H1 (cell line): ENCODE measurements around the gene WDR33. TPM values are rescaled to one million over a fixed set of nuclear protein-coding genes. Genes with fewer than 3 reads are reported as not detected.

Experiments used
- CTCF ChIA-PET: fragments of 300-600 bp; sonication (Branson Sonifier 250); formaldehyde crosslinking; loops from one replicate; lab custom pipeline; 2021; ENCODE audit not compliant: partially characterized antibody; lab: Charles Lee
- POLR2A ChIA-PET: fragments of 300-600 bp; sonication (Branson Sonifier 250); formaldehyde crosslinking; loops from one replicate; lab custom pipeline; 2021; ENCODE audit warnings: inconsistent platforms; ENCODE audit not compliant: partially characterized antibody; lab: Charles Lee
- DNase-seq, 2 experiments: peaks; one replicate each; pipeline versions ENCODE4 v3.0.0 to v3.0.0-alpha.2; 2010 to 2022; ENCODE audit warnings: low spot score in 2 of 2, low read depth in 1 of 2, mixed read lengths in 1 of 2
- FAIRE-seq: peaks from 2 replicates; lab custom pipeline; 2011; peaks lifted over from hg19 to GRCh38; lab: Jason Lieb, UNC
- H2AFZ ChIP-seq: 2 replicates; pipeline ENCODE4 v1.8.1; 2012; ENCODE audit warnings: low read length, inconsistent platforms
- H2AK5ac ChIP-seq: 2 replicates; pipeline ENCODE4 v1.6.1; 2013; ENCODE audit warnings: low read depth, low read length
- H2BK120ac ChIP-seq: replicated peaks from 2 replicates; pipeline ENCODE3; 2013; ENCODE audit warnings: low read depth, low read length, inconsistent platforms
- H2BK12ac ChIP-seq: 2 replicates; pipeline ENCODE4 v1.6.1; 2013; ENCODE audit warnings: low read depth, low read length
- H2BK15ac ChIP-seq: 2 replicates; pipeline ENCODE4 v1.6.1; 2013; ENCODE audit warnings: low read length
- H2BK20ac ChIP-seq: 2 replicates; pipeline ENCODE4 v1.6.1; 2013; ENCODE audit warnings: low read length
- H2BK5ac ChIP-seq: 2 replicates; pipeline ENCODE4 v1.6.1; 2013; ENCODE audit warnings: low read depth, low read length
- H3K14ac ChIP-seq: 2 replicates; pipeline ENCODE4 v1.6.1; 2013; ENCODE audit warnings: inconsistent platforms; ENCODE audit not compliant: insufficient read length
- H3K18ac ChIP-seq: 2 replicates; pipeline ENCODE4 v1.6.1; 2013; ENCODE audit warnings: low read length; ENCODE audit errors: extremely low read depth
- H3K23ac ChIP-seq: 2 replicates; pipeline ENCODE4 v1.6.1; 2013; ENCODE audit warnings: inconsistent platforms; ENCODE audit not compliant: insufficient read length
- H3K23me2 ChIP-seq: 2 replicates; pipeline ENCODE4 v1.6.1; 2013; ENCODE audit warnings: low read depth, low read length
- H3K27ac ChIP-seq: 2 replicates; pipeline ENCODE4 v1.6.1; 2011; ENCODE audit warnings: low read depth, low read length, inconsistent platforms
- H3K27me3 ChIP-seq, 4 experiments: replicated peaks in 1 of 4; 1 replicate in 1 of 4; 2 replicates in 3 of 4; pipeline versions ENCODE4 v1.6.1 to v1.8.1; 2011 to 2013; ENCODE audit warnings: low read length in 3 of 4, mild to moderate bottlenecking in 3 of 4, inconsistent platforms in 2 of 4, mixed read lengths in 2 of 4, moderate library complexity in 1 of 4; ENCODE audit not compliant: control insufficient read depth in 3 of 4, insufficient read depth in 3 of 4; ENCODE audit errors: extremely low read depth in 1 of 4
- H3K36me3 ChIP-seq, 4 experiments: 2 replicates each; pipeline versions ENCODE4 v1.6.1 to v1.8.1; 2011 to 2013; ENCODE audit warnings: mild to moderate bottlenecking in 4 of 4, low read length in 3 of 4, moderate library complexity in 2 of 4, control low read depth in 1 of 4, inconsistent platforms in 1 of 4; ENCODE audit not compliant: insufficient read depth in 4 of 4, control insufficient read depth in 2 of 4
- H3K4ac ChIP-seq: replicated peaks from 2 replicates; pipeline ENCODE3; 2013; ENCODE audit warnings: low read length, low read depth, mixed read lengths, inconsistent platforms; ENCODE audit not compliant: insufficient read length
- H3K4me1 ChIP-seq, 4 experiments: replicated peaks in 1 of 4; 1 replicate in 1 of 4; 2 replicates in 3 of 4; pipeline versions ENCODE4 v1.6.1 to v1.8.1; 2011 to 2013; ENCODE audit warnings: low read length in 3 of 4, inconsistent platforms in 2 of 4, mixed read lengths in 1 of 4; ENCODE audit not compliant: insufficient read depth in 4 of 4, control insufficient read depth in 3 of 4
- H3K4me2 ChIP-seq, 2 experiments: 2 replicates each; pipeline versions ENCODE4 v1.6.1 to v1.8.1; 2011 to 2013; ENCODE audit warnings: low read depth in 2 of 2, low read length in 2 of 2, control low read depth in 1 of 2, inconsistent platforms in 1 of 2, mild to moderate bottlenecking in 1 of 2; ENCODE audit not compliant: insufficient read depth in 1 of 2
- H3K4me3 ChIP-seq, 4 experiments: fragments of 200-600, 300-600 bp in 1 of 4; sonication (generic), shearing (Covaris generic), sonication (Bioruptor Twin) in 1 of 4; 2 replicates each; pipeline versions ENCODE4 v1.5.1 to v1.8.1; 2011 to 2016; ENCODE audit warnings: low read length in 4 of 4, low read depth in 3 of 4, control low read depth in 2 of 4, inconsistent platforms in 2 of 4, mild to moderate bottlenecking in 2 of 4, mixed read lengths in 1 of 4, moderate library complexity in 1 of 4; ENCODE audit not compliant: insufficient read depth in 2 of 4; ENCODE audit errors: extremely low read depth in 1 of 4
- H3K56ac ChIP-seq: replicated peaks from 2 replicates; pipeline ENCODE3; 2013; ENCODE audit warnings: low read depth, mild to moderate bottlenecking, mixed read lengths, low read length, inconsistent platforms; ENCODE audit not compliant: insufficient read length
- H3K79me1 ChIP-seq: 2 replicates; pipeline ENCODE4 v1.6.1; 2013; ENCODE audit warnings: low read depth, low read length, control low read depth
- H3K79me2 ChIP-seq, 2 experiments: 2 replicates each; pipeline versions ENCODE4 v1.6.1 to v1.8.1; 2012 to 2013; ENCODE audit warnings: low read length in 2 of 2, mild to moderate bottlenecking in 2 of 2, inconsistent platforms in 1 of 2; ENCODE audit not compliant: insufficient read depth in 2 of 2, control insufficient read depth in 1 of 2
- H3K9ac ChIP-seq, 4 experiments: replicated peaks in 1 of 4; 1 replicate in 1 of 4; 2 replicates in 3 of 4; pipeline versions ENCODE4 v1.6.1 to v1.8.1; 2011 to 2013; ENCODE audit warnings: low read depth in 3 of 4, low read length in 3 of 4, control low read depth in 2 of 4, mild to moderate bottlenecking in 2 of 4, moderate library complexity in 2 of 4, inconsistent platforms in 1 of 4; ENCODE audit errors: extremely low read depth in 1 of 4
- H3K9me3 ChIP-seq, 2 experiments: 2 replicates each; pipeline versions ENCODE4 v1.6.1 to v1.8.1; 2012 to 2013; ENCODE audit warnings: mild to moderate bottlenecking in 2 of 2, moderate library complexity in 2 of 2, control low read depth in 1 of 2, inconsistent platforms in 1 of 2, low read depth in 1 of 2, low read length in 1 of 2, mixed read lengths in 1 of 2; ENCODE audit not compliant: insufficient read depth in 2 of 2
- H4K20me1 ChIP-seq, 2 experiments: replicated peaks in 1 of 2; 2 replicates each; pipeline versions ENCODE3 to v1.8.1; 2011 to 2013; ENCODE audit warnings: inconsistent platforms in 2 of 2, low read length in 2 of 2, mild to moderate bottlenecking in 1 of 2; ENCODE audit not compliant: insufficient read depth in 2 of 2, control insufficient read depth in 1 of 2
- H4K5ac ChIP-seq: 2 replicates; pipeline ENCODE4 v1.6.1; 2013; ENCODE audit warnings: low read length, low read depth, mixed read lengths, inconsistent platforms; ENCODE audit not compliant: insufficient read length
- H4K8ac ChIP-seq: 2 replicates; pipeline ENCODE4 v1.8.0; 2013; ENCODE audit warnings: mild to moderate bottlenecking, moderate library complexity, low read length, inconsistent platforms; ENCODE audit not compliant: insufficient read depth; ENCODE audit errors: extremely low read depth
- H4K91ac ChIP-seq: replicated peaks from 2 replicates; pipeline ENCODE3; 2013; ENCODE audit warnings: low read length, mixed read lengths, inconsistent platforms; ENCODE audit not compliant: insufficient read length
- ASH2L ChIP-seq: fragments of 200-600, 300-600 bp; sonication (generic); IDR thresholded peaks from one replicate; pipeline ENCODE4 v1.7.1; 2017; ENCODE audit warnings: low read length
- BACH1 ChIP-seq: IDR thresholded peaks from 2 replicates; pipeline ENCODE4 v1.6.1; 2012; ENCODE audit warnings: low read length, improper control_type of control experiment
- CHD1 ChIP-seq: IDR thresholded peaks from 2 replicates; pipeline ENCODE4 v1.6.1; 2012; ENCODE audit warnings: low read depth, low read length, improper control_type of control experiment
- CTBP2 ChIP-seq: IDR thresholded peaks from 2 replicates; pipeline ENCODE4 v1.7.0; 2011; ENCODE audit warnings: borderline replicate concordance, mild to moderate bottlenecking, moderate library complexity, mixed read lengths, low read length; ENCODE audit not compliant: insufficient read depth, insufficient read length
- GTF2F1 ChIP-seq: IDR thresholded peaks from 2 replicates; pipeline ENCODE4 v1.6.1; 2012; ENCODE audit warnings: low read depth, low read length, improper control_type of control experiment, borderline replicate concordance
- NANOG ChIP-seq: IDR thresholded peaks from 2 replicates; pipeline ENCODE4 v1.6.1; 2011; ENCODE audit warnings: low read length, low read depth, mild to moderate bottlenecking, inconsistent platforms; ENCODE audit not compliant: insufficient read depth, poor library complexity, severe bottlenecking
- POU5F1 ChIP-seq: IDR thresholded peaks from 2 replicates; pipeline ENCODE4 v1.6.1; 2011; ENCODE audit warnings: low read depth, mild to moderate bottlenecking, low read length, moderate library complexity
- SIRT6 ChIP-seq: IDR thresholded peaks from one replicate; pipeline ENCODE4 v1.7.1; 2012; ENCODE audit warnings: low read length, inconsistent platforms
- WGBS, 2 experiments: shearing (Covaris generic) in 1 of 2; methylation state at CpG; one replicate each; pipeline versions ENCODE4 v1.1.6 to v1.1.7; 2013 to 2015; ENCODE audit warnings: low lambda C conversion rate in 2 of 2, mixed read lengths in 2 of 2, inconsistent platforms in 1 of 2, low coverage in 1 of 2, missing lambda C conversion rate in 1 of 2; ENCODE audit not compliant: insufficient replicate concordance in 2 of 2, insufficient coverage in 1 of 2, insufficient read length in 1 of 2; ENCODE audit errors: extremely low coverage in 1 of 2, missing lambda C conversion rate in 1 of 2; 5-methylcytosine and 5-hydroxymethylcytosine counted together
- polyA plus RNA-seq, 7 experiments: library from polyadenylated mRNA; depleted of rRNA in 3 of 7; stranded (reverse) in 5 of 7; unstranded in 2 of 7; fragments of >200 nt in 5 of 7; fragments of 200-250 nt in 2 of 7; gene quantifications; 1 replicate in 5 of 7; 2 replicates in 1 of 7; 4 replicates in 1 of 7; pipeline versions ENCODE4 v1.2.1 to v1.2.3, GENCODE V29; 2011 to 2013; ENCODE audit warnings: missing spikeins in 2 of 7, mixed read lengths in 2 of 7
- total RNA-seq: library from RNA; stranded (reverse); fragmentation: NEBNext Ultra II Directional; extraction: Animal tissue kit (Norgen Biotek cat#: 25700); gene quantifications from 2 replicates; pipeline ENCODE4 v1.2.1, GENCODE V29; 2021

The WDR33 gene
- total and polyA plus RNA-seq, 2 of the 8 experiments (the other 6 are each of a cell fraction or from before 2014, with no cell fraction given), result 18.1 to 82.7 TPM

- ChIA-PET CTCF (interaction anchor here (0.8 to 4.1 kb wide), 4 partner anchors 11 to 70 kb away, joined by 4 to 15 read pairs (median 5); no protein-coding TSS in a partner anchor), POLR2A (no interaction called here)
- no peak overlapping the region for H3K56ac ChIP-seq
- H3K79me2 ChIP-seq, result no peaks in the 10 kb centered on the region
- H4K8ac ChIP-seq, result no peak overlapping the region
- no peak overlapping the region for H2AFZ ChIP-seq
- TF ChIP-seq NANOG (no peak), CTBP2 (no peak), ASH2L (no peak), BACH1 (no peak), GTF2F1 (no peak), POU5F1 (no peak), SIRT6 (no peak), CHD1 (no peak)
- WGBS, 2 experiments, result 90% methylated on average over 13 of the region's 14 CpGs; no CpG with 5 or more reads in 1 of the 2 experiments
- no peak for FAIRE-seq
- peaks cover 3% of the 10 kb centered on the region; the same call in 1 of the 2 replicates for H3K23me2 ChIP-seq
- H2BK20ac ChIP-seq, result no peak overlapping the region
- H3K4ac ChIP-seq, result no peak overlapping the region
- no peak overlapping the region for H2BK120ac ChIP-seq
- no peak overlapping the region for H3K14ac ChIP-seq
- H3K36me3 ChIP-seq, result no peaks in the 10 kb centered on the region
- H4K5ac ChIP-seq, result no peak overlapping the region
- no peaks in the 10 kb centered on the region for H3K79me1 ChIP-seq
- H4K20me1 ChIP-seq, result no peaks in the 10 kb centered on the region
- H3K9ac ChIP-seq, result no peak overlapping the region
- H3K23ac ChIP-seq, result no peak overlapping the region
- no peaks in the 10 kb centered on the region for H3K9me3 ChIP-seq
- H3K4me1 ChIP-seq, result peaks cover 0 to 3% (median 0%) of the 10 kb centered on the region in 4 experiments; a peak in 4 of 7 replicates
- H2BK12ac ChIP-seq, result no peak overlapping the region
- H3K27me3 ChIP-seq, result peaks cover 9 to 33% (median 25%) of the 10 kb centered on the region in 4 experiments
- no peak overlapping the region for H3K4me2 ChIP-seq
- no peak overlapping the region for H2BK15ac ChIP-seq
- no peak overlapping the region for H3K18ac ChIP-seq
- no peak for DNase-seq
- no peak overlapping the region for H3K27ac ChIP-seq
- no peak overlapping the region for H2BK5ac ChIP-seq
- H4K91ac ChIP-seq, result no peak overlapping the region
- no peak overlapping the region for H3K4me3 ChIP-seq
- no peak overlapping the region for H2AK5ac ChIP-seq
Observed at GRCh38 chr2:127661072-127661649, 149.8 kb downstream of the WDR33 start.
